DMS53 (cell line): ENCODE measurements around the gene C22orf23.

Source experiments
- DNase-seq: peaks from one replicate; lab custom pipeline; 2025; lab: John Stamatoyannopoulos, UW

Gene C22orf23

DNA sequence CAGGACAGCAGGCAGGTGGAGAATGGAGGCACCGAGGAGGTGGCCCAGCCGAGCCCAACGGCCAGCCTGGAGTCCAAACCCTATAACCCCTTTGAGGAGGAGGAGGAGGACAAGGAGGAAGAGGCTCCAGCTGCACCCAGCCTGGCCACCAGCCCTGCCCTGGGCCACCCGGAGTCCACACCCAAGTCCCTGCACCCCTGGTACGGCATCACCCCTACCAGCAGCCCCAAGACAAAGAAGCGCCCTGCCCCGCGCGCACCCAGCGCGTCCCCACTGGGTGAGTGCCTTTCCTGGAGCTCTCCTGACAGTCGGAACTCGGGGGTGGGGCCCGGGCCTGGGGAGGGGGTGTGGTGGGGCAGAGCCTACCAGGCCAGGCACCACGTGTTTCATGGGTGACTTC lies 27.6 kb downstream of the C22orf23 start:
- no peak for DNase-seq

DNA sequence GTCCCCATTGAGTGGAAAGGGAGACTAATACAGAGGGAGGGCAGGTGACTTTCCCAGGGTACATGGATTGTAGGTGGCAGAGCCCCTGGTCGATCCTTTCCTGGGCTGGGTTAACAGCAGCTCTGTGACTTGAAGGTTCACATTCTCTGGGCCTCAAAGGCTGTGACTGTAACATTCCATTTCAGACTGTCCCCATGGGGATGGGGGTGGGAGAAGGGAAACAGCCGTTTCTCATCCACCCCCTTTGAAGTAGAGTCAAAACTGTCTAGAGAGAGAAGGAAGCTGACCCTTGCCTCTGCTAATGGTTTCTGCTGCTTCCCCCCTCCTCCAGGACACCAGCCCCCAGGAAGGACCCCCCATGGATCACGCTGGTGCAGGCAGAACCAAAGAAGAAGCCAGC lies 28.1 kb downstream of the C22orf23 start:
- no peak for DNase-seq

DNA sequence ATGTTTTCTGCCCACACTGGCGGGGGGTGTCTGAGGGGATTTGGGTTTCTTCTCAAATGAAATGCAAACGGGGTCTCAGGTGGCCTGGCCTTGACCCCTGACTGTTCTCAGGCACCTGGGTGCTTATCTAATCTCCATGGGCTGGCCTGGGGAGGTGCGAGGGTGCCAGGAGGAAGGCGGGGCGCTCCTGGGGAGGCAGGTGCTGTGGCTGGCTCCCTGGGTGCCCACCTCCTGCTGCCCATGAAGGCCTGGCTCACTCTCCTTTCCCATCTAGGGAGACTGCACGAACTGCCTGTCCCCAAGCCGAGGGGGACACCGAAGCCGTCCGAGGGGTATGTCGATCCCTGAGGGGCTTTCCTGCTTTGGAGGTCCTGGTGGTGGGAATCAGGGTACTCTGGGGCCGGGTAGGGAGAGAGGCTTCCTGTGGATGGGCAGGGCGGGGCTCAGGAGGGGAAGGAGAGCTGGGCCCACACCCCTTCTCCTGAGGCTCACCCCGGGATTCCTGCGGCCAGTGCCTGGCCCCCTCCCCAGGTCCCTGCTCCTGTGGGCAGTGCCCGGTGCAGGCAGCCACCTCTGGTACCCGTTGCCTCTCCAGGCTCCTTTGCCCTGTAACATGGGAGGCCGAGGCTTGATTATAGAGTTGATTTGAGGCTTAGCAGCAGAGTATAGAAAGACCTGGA lies 28.9 kb downstream of the C22orf23 start:
- DNase-seq, result no peak

DNA sequence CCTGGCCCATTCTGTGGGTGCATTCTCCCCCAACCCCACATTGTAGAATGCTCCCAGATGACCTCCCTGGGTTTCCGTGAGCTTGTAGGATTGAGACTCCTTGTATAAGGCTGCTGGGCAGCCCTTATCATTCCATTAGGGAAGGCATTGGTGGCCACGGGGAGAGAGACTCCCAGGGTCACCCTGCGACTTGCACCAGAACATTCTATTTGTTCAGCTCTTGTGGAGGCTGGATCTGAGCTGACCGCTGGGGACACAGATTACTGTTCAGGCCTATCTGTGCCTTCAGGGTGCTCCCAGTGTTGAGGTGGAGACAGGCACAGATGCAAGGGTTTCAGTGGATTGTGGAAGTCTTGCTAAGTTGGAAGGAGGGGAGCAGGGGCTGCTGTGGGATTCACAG lies 29.5 kb downstream of the C22orf23 start:
- no peak for DNase-seq

DNA sequence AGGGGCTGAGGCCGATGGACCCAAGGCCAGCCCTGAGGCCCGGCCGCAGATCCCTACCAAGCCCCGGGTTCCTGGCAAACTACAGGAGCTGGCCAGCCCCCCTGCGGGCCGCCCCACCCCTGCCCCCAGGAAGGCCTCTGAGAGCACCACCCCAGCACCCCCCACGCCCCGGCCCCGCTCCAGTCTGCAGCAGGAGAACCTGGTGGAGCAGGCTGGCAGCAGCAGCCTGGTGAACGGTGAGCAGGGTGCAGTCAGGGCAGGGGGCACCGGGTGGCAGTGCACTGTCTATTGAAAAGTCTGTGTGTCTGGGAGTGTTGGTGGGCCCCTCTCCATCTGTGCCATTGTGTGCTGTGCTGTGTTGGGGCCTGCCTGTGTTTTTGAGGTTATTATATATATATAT lies 31.2 kb downstream of the C22orf23 start:
- DNase-seq, result no peak

DNA sequence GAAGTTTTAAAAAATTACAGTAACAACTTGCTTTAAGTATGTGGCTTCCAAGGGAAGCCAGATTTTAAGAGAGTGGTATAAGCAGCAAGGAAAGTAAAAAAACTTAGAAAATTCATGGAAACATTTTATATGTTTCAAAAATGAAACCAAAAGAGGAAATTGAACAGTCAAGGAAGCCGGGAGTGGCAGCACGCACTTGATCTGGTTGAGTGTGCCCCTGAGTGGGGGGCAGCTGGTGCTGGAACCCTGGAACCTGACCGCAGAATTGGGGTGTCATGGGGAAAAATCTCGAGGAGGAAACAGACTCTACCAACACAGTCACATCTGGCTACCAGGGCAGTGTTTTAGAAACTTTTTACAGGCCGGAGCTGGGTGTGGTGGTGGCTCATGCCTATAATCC lies 33.3 kb downstream of the C22orf23 start:
- DNase-seq, result no peak

DNA sequence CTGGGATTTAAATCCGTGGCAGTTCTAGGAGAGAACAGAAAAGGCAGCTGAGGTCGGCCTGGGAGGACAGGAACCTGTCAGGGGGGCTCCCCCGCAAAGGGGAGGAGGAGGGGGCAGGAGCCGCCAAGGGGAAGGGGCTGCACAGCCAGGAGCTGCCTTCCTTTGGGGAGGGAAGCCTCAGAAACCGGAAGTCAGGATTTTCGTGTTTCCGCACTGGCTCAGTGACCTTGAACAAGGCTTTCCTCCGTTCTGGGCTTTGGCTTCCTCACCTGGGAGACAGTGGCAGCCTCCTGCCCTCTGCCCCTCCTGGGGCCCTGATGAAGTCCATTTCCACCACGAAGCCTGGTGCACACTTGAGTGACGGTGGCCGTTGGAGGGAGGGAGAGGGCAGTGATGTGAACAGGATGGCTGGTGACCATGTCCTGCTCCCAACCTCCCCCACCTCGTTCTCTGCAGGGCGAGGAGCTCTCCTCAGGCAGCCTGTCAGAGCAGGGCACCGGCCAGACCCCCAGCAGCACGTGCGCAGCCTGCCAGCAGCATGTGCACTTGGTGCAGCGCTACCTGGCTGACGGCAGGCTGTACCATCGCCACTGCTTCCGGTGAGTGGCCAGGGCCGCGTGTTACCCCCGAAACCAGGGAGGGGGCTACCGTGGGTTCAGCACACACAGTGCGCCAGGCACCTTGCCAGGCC lies 34.7 kb downstream of the C22orf23 start:
- DNase-seq, result no peak

DNA sequence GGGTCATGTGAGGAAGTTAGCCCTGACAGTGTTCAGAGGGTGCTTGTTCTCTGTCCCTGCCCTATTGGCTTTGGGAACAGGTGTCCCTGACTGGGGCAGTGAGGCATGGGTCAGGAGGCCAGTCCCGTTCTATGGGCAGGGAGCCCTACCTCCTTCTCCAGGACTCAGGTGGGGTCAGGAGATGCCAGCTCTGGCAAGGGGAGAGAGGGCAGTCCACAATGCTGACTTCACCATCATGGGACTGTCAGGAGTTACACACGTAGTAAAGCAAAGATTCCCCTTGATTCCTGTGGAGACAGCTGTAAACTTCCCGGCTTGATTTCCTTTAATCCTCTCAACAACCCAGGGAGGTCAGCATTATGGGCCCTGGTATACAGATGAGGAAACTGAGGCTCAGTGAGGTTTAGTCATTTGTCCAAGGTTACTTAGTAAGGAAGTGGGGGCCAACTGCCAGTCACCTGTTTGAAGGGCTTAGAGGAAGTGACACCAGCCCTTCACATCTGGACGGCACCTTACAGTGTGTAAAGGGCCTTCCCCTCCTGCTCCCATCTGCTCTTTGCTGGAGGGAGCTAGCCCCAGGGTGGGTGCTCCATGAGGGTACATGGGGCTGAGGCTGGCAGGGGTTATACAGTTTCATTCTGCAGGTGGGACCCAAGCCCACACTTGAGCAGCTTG lies 35.4 kb downstream of the C22orf23 start:
- DNase-seq, result no peak

DNA sequence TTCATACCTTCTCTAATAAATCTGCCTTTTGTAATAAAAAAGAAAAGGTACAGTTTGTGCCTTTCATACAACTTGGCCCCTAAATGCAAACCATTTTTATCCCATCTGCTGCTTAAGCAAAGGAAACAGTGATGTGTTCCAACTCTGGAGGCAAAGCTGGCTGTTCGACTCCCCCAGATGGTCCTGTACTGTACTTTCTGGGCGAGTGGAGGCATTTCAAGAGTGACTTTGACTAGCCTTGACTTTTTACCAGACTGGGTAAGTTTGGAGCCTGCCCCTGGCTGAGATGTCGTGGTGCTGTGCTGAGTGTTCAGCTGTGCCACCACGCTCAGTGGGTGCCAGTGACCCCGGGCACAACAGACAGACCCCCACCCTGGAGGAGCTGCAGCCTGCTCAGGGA lies 37.1 kb downstream of the C22orf23 start:
- DNase-seq, result no peak

DNA sequence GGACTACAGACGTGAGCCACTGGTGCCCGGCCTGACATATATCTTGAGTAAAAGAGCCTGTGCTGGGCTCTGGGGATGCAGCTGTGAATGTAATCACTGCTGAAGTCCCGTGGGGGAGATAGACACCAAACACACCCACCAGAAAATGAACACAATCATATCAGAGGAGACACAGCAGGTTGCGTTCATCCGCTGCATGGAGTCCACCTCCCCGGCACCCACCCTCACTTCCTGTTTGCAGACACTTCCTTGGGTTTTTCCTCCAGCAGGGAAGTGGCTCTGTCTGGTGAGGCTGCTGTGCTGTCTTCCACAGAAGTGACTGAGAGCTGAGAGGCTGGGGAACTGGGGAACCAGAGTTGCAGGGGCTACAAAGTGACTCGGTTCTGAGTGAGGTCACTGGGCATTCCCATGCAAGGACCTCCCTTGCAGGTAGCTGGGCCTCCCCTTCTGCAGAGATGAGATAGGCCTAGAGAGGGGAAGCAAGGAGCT lies 40.1 kb downstream of the C22orf23 start:
- no peak for DNase-seq

DNA sequence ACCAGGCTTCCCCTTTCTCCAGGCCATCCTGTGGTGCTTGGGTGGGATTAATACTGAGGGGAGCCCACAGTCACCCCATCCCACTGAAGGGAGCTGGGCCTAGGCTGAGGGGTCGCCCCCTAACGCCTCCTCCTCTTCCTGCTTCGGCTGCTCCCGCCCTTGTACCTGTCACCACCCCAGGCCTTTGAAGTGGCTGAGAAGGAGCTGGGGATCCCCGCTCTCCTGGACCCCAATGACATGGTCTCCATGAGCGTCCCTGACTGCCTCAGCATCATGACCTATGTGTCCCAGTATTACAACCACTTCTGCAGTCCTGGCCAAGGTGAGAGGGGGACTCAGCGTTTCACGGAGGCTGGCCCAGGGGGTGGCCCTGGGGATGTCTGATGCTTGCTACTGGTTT lies 41.2 kb downstream of the C22orf23 start:
- no peak for DNase-seq

DNA sequence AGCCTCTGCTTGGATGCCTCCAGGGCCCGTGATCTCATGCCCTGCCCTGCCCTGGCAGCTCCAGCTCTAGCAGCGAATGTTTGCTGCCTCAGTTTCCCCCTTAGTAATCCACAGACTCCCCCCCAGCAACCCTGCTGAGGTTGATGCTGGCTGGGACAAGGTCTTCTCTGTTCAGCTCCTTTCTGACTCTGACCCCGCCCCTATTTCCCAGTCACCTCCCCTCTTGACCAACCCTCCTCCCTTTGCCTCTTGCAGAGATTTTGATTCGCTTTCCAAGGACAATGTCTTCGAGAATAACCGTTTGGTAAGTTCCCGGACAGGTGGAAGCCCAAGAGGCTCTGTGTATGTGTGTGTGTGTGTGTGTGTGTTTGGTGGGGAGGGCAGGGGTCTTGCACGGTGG lies 41.7 kb downstream of the C22orf23 start:
- DNase-seq, result no peak

DNA sequence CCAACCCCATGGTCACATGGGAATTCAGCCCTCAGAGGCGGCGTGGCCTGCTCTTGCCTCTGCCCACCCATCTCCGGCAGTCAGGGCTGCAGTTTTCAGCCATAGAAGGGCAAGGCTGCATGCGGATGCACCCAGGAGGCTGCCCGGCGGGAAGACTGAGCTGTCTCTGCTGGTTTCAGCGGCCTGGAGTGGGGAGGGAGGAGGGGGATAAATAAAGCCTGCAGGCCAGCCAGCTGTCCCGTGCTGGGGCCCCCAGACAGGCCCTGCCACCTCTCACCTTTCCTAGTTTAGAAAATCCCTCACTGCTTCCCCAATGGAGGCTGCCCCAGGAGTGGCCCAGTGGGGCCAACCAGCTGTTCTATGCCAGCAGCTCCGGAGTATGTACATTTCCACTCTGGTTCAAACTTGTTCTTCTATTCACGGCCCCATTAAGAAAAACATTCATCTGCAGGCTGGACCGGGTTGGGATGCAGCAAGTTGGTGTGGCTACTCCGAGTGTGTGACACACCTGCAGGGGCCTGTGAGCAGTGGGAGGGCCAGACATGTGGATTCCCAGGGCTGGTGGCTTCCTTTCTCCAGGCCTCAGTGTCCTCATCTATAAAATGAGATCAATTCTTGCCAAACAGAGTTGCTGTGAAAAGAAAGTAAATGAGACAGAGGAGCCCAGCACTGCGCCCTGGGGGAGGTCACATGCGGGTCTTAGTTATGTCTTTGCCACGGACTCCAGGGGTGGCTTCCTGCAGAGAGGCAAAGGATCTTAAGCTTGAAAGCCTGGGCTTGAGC lies 42.3 kb downstream of the C22orf23 start:
- DNase-seq, result peak; percentile 70

DNA sequence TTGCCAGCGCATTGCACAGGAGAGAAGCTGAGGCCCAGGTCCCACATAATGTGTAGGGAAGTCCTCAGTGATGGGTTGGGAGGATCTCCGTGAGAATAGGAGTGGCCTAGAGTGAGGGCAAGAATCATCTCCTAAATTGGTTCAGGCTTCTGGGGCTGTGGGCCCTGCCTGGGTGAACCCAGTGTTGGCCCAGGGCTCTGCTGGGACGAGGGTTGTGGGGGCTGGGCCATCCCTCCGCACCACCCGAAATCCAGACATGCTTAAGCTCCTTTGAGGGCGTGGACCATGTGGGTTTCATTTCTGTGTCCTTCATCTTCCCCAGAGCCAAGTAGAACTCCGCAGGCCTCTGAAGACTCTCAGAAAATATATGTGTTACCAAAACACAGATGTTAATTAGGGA lies 43.6 kb downstream of the C22orf23 start:
- no peak for DNase-seq

DNA sequence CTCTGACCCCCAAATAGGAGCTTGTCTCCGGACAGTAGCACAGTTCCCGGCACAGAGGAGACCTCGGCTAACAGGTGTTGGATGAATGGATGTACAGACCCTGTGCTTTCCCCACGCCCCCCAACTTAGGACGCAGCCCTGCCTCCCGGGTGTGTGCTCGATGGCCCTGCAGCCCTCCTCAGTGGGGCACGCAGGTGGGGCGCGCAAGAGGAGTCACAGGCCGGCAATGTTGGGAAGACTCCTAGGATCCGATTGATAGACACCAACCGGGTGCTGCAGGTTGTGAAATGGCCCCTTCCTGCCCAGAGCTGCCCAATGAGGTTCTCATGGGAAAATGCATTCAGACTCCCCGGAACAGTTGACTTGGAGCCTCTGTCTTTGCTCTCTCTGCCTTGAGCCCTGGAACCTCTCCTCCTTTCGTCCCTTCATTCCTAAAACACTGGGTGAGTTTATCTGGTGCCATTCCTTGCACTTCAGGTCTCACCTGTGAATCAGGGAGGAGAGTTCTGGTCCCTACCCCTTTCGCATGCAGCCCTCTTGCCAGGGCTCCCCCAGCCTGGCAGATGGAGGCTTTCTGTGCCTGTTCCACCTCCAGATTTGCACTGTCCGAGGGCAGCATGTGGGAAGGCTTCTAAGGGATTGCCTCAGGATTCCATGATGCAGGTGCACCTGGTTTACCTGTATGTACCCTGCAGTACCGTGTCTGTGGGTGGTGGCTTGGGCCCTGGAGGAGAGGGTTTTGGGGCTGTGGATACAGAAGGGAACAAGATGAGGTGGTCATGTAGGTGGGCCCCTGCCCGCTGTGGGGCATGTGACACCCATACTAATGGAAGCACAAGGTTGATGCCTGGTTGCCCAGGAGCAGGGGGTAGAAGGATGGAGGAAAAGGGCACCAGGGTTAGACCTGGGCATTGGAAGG lies 46.1 kb downstream of the C22orf23 start:
- DNase-seq, result no peak

DNA sequence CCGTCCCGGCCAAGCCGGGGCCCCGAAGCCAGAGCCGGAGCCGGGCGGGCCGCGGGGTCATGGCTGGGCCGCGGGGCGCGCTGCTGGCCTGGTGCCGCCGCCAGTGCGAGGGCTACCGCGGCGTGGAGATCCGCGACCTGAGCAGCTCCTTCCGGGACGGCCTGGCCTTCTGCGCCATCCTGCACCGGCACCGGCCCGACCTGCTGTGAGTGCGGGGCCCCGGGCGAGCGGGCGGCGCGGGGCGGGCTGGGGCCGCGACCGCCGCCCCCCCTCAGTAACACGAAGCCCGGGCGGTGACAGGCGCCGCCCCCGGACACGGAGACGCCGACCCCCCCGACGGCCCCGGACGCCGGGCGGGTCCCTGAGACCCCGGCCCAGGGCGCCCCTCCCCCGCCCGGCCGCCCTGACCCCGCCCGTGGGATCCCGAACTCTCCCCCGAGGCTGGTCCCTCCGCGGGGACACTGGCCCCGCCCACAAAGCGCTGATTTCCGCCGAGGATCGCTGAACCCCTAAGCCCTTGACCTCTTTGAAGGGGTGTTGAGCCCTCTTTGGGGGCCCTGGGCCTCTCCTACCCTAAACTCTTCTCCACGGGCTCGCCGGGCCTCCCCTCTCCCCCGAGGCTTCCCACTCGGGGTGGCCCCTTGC lies 46.9 kb downstream of the C22orf23 start:
- peak; percentile 51 for DNase-seq

DNA sequence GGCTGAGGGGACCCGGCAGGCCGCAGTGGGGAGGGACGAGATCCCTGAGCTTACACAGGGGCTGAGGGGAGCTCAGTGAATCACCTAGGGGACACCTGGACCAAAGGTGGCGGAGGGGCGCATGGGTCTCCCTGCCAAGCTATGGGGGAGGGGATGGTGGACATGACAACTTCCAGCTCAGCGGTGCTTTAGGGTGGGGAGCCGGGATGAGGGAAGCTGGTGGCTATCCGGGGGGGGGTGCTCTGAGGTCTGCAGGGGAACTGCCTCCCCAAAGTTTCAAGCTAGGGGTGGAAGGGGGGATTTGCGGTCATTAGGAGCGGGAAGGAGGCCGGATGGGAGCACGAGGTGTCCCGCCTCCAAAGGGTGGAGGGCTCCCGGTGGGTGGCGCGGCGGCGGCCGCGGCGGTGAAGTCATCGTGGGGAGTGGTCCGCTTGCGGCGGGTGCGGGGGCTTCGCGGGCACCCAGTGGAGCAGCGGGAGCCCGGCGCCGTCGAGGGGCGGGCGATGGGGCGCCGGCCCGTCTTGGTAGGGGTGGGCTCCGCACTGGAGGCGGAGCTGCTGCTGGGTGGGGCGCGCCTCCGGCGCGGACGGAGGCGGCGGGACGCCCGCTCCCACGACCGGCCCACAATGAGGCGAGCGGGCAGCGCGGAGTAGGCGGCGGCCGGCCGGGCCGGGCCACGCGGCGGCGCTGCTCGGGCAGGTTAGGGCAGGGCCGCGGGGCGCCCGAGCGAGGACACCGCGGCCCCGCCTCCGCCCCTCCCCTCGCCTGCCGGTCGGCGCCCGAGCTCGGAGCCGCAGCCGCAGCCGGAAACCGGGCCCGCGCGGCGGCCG lies 47.7 kb downstream of the C22orf23 start, which contains the start of gene MICALL1:
MICALL1 (plus strand) TSS at position 764 of the 830 bp plus-strand sequence. CDS start 126 bp downstream, outside the sequence.
- peak; percentile 76 for DNase-seq

DNA sequence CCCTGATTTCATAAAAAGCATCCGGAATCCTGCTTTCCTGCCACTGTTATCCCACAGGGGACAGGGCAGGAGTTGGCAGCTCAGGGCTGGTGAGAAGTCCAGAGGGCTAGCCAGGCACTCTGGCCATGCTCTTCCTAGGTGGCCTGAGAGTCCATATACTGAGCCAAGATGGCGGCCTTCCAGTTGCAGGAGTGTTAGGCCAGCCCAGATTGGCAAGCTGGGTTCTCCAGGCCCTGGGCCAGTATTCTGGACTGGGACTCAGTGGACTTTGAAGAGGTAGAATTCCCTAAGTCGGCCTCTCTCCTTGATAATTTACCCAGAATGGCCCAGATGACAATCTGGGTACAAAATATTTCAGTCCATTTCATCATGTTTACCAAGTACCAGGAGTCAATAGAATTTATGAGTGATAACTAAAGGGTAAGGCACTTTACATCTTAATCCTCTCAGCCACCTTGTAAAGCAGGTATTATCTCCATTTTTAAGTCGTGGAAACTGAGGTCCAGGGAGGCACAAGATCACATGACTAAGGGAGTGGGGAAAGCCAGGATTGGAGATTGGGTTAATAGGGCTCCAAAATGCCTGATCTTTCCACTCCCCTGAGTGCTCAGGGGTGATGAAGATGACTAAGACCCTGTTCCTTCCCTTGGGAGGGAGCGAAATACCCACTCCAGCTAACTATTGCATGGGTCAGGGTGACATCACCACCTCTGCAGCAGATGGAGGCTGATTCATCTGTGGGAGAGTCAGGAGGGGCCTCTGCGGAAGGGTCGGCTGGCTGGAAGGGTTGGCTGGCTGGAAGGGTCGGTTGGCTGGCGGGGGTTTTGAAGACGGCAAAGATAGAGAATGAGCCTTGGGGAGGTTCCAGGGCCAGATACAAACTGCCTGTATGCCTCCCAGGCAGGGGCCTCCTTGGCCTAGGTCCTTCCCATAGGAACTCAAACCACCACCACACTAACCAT lies 48.5 kb downstream of the C22orf23 start:
- DNase-seq, result peak; percentile 47
